Measurements from ENCODE around the gene MACROD2.
"Not testable (repeated sequence)": the region's sequence is repeated elsewhere in the genome, so short reads cannot be mapped to it uniquely, and the experiment has no call there.

The MACROD2 gene

DNA sequence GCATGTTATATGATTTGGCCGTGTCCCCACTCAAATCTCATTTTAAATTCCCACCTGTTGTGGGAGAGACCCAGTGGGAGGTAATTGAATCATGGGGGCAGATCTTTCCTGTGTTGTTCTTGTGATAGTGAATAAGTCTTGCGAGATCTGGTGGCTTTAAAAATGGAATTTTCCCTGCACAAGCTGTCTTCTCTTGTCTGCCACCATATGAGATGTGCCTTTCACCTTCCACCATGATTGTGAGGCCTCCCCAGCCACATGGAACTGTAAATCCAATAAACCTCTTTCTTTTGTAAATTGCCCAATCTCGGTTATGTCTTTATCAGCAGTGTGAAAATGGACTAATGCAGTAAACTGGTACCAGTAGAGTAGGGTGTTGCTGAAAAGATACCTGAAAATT lies 986.2 kb downstream of the MACROD2 start:
- DNase-seq = not testable (repeated sequence)

DNA sequence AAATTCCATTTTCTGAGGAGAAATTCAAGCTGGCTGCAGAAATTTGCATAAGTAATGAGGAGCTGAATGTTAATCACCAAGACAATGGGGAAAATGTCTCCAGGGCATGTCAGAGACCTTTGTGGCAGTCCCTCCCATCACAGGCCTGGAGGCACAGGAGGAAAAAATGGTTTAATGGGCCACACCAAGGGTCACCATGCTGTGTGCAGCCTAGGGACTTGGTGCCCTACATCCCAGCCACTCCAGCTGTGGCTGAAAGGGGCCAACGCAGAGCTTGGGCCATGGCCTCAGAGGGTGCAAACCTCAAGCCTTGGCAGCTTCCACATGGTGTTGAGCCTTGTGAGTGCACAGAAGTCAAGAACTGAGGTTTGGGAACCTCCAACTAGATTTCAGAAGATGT lies 987.0 kb downstream of the MACROD2 start:
- not testable (repeated sequence) for DNase-seq

DNA sequence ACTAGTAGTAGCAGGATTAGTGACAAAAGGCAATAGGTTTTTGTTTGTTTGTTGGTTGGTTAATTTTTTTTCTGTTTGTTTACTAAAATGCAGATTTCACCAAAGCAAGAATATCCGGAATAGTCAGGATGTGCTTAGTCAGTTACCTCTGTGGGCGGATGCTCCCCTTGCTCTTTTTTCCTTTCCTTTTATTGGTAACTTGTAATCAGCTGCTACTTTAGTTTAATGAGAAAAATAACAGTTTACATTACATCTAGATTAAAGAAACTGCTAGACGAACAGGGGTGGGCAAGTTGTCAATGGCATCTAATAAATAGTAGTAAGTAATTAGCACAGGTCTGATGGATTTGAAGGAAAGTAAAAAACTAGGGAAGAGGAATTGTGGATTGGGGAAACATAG lies 989.0 kb downstream of the MACROD2 start:
- DNase-seq = no peak

DNA sequence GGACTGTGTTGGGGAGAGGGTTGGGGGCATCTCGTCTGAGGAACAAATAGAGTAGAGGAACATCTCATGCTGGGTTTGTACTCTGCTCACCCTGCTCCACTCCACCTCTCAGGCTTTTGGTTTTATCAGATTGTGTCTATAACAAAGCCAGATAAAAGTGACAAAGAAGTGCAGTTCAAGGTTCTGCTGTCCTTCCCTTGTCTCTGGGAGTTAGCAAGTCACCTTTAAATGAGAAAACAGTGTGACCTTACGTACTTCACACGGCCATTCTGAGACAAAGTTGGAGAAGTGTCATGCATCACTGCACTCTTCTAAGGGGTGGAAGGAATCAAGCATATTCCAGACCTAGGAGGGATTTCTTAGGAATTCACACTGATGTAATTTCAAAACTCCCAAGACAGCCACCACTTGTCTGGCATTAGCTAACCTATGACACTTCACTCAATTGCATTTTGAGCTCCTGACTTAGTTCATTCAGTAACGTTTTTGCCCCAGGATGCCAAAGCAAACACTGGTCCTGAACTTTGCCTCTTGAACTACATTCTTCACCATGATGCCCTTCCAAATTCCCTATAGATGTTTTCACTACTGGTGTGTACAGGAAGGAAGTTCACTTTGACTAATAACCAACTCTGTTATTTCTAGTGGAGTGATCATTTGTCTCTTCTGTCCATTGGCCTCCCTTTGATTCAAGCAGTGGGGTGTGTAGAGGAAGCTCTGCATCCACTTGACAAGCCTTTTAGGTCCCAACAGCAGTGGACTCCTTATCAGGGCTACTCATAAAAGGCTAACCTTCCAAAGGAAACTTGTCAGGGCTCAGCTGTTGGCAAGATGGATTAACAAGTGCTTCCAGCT lies 989.7 kb downstream of the MACROD2 start:
- DNase-seq = no peak

DNA sequence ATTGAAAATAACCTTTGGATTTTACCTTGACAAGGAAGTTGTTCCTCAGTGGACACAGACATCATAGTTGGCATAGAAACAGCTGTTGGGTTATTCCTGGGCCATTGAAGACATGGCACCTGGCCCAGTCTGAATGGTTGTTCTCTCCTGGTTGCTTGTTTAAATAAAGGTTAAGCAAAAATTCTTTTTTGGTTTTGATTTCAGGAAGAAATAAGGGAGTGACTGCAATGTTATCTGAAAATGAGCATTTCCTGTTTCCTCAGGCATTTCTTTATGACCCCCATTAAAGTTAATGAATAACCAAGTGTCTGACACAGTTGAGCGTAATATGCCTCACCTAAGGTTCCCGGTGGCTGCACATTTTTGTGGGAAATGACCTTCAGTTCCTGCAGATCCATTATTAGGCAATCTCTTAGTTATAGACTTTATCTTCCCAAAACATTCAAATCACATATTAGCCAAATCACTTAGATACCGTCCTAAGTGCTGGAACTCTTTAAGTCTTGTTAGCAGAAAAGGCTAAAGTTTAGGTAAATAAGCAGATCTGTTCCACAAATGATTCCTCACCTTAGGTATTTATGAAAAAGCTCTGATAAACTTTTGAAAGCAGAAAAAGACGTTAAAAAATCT lies 990.8 kb downstream of the MACROD2 start:
- no peak for DNase-seq

DNA sequence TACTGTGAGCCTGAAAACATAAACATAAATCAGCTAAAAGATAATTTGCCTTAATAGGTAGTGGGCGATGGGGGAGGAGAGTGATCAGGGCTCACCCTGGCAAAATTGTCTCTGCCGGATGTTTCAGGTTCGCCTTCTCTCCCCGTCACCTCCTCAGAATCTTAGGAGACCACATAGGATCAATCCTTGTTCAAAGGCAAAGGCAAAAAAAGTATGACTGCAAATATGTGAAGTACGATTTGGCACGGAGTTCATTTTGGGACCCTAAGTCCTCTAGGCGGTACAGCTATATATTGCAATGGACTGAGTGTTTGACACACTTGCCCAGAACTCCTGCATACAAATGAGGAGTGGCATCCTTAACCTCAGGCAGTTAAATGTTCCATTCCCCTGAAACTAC lies 991.3 kb downstream of the MACROD2 start:
- no peak for DNase-seq

DNA sequence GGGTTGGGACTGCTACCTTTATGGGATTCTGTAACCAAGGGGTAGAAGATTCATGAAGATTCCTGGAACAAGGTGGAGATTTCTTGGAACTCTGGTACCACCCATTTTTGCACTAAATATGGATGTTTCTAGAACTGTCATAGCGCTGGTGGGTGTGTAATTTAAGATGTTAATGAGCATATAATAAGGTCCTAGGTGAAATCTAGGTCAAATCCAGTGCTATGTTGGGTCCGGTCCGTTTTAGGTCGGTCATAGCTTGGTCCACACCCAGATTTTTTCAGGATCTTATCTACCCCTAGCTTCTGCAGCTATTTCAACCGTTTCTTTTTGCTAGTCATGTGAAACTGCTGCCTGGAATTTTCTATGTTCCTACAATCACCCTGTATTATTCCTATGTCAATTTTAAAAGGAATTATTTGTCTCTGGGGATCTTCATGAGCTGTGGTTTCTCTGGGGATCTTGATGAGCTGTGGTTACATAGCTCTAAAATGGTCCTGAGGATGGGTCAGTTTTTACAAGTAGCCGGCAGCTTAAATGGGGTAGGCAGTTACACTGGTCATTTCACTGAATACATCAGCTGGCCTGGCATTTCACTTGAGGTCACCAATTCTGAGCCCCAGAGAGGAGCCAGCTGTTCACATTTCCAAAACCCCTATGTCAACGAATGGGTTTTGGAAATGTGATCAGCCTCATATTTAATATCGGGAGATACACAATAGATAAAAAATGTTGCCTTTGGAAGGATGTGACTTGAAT lies 994.4 kb downstream of the MACROD2 start:
- no peak for DNase-seq

DNA sequence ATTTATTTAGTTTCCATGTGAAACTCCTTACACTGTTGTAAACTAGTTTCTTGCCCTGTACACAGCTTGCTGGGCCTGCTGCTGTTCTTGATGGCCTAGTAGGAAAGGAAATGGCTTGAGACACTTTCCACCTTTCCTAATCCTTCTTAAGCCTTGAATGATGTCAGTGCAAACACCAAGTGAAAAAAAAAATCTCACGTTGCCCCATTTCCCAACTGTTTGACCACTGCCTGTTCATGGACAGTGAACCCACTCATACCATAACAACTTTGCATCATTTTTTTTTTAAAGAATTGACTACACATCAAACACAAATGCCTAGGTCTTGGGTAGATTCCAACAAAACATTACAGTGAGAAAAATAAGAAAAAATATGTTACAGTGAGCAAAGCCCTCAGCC lies 995.7 kb downstream of the MACROD2 start:
- no peak for DNase-seq

DNA sequence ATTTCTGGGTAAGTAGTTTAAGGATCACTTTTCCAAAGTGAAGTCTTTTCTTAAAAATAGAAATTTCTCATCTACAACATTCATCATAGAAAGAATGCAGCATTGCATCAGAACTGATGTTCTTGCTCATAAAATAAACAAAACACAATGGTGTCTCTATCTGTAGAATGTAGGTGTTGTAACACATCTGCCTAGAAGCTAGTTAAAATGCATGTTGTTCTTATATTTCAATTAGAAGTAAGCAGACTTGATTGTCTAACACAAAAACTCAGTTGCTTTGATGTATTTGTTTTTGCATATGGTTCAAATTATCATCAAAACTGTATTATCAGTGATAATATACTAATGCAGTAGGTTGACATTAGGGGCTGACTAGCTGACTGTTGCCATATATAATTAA lies 996.8 kb downstream of the MACROD2 start:
- DNase-seq = no peak

DNA sequence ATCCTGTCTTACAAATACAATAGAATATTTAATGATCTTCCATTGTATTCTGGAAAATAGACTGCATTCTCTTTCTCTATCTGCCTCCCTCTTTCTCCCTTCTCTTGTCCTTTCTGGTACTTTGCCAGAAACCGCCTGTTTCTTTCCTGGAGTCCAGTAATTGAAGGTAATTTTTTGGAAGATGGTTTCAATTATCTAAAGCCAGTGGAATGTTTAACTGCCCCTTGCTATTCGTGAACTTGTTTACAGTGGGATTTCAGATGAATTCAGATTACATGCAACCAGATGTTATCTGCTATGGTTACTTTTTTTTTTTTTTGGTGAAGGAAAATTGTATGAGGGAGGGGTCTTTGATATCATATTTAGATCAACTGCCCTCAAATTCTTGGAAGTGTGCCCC lies 997.6 kb downstream of the MACROD2 start:
- no peak for DNase-seq

DNA sequence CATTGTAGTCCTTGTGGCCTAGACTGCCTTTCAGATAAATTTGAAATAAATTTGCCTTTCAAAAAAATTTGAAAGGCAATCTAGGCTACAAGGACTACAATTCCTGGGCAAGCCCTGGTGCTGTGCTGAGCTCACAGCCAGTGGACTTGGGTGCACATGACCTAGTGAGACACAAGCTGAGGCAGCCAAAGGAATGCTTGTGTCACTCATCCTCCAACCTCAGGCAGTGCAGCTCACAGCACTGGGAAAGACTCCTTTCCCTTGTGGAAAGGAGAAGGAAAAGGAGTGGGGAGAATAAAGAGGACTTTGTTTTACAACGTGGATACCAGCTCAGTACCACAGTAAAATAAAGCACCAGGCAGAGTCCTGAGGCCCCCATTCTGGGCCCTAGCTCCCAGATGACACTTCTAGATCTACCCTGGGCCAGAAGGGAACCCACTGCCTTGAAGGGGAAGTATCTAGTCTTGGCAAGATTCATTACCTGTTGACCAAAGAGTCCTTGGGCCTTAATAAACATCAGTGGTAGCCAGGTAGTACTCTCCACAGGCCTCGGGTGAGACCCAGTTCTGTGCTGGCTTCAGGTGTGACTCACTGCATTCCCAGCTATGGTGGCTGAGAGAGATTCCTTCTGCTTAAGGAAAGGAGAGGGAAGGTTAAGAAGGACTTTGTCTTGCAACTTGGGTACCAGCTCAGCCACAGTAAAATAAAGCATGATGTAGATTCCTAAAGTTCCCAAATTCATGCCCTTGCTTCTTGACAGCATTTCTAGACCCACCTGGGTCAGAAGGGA lies 1001.8 kb downstream of the MACROD2 start:
- DNase-seq = no peak

DNA sequence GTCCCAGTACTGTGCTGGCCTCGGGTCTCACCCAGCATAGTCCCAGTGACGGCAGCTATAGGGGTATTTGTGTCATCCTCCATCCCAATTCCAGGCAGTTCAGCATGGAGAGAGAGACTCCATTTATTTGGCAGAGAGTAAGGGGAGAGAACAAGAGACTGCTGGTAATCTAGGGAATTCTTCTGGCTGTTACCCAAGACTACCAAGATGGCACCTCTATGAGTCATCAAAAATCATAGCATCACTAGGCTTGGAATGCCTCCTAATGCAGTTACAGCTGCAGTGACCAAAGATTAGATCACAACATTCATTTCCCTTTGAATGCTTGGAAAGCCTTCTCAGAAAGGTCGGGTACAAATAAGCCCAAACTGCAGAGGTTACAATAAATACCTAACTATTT lies 1002.5 kb downstream of the MACROD2 start:
- no peak for DNase-seq

DNA sequence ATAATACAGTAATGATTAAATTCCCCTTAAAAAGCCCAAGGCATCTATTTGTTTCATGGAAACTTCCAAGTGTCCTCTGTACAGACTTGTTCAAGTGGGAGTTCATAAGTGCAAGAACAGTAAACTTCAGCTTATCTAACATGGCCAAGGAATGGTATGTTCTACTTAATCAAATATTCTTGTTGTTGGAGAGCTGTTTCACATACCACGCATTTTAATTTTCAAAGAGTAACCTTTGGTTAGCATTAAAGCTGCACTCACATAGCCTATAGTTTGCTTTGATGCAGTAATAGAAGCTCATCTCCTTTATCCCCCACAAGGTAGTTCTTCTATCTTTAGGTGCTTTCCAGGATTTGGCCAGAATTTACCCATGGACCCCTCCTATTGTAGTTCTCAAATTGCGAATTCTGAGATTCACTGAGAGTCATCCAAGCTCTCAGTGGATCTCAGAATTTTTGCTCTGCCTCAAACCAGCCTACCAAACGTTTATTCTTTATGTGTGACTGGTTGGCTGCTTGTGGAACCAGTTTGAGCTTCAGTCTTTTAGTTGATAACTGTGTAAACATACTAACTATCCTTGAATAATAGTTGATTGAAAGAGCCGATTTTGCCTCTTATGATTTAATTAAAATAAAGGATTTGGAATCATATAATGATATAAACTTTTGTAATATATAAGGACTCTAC lies 1010.1 kb downstream of the MACROD2 start:
- DNase-seq = no peak

DNA sequence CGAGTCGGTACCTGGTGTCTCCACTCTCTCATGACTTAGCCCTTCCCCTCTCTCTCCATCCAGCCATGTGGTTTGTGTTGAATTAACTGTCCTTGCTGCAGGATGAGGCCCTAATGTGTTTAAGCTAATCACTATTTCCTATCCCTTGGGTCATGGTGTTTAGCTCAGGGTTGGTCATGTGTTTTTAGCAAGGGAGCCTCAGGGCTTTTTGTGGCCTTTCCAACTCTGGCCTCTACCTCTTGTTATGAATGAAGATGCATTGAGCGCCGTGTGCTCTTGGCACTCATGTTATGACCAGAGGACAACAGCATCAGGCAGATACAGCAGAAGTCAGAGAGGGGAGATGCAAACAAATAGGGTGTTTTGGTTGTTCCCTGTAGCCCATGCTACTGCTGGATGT lies 1016.3 kb downstream of the MACROD2 start:
- no peak for DNase-seq

DNA sequence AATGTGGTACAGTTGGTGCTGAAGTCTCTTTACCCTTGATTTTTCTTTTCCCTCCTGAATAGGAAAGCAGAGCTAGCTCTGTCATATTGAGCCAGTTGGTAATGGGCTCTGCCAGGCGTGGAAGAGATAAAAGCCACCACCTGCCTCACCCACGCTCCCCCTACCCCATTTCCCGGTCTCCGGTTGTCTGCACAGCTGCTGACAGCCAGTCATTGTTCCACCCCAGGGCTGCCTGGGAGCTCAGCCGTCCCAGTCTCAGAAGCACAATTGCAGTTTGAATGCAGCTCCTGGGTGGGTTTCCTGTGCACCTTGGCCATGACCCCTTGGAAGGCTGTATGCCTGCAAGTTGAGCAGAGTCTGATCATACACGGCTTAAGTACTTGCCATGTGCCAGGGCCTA lies 1017.2 kb downstream of the MACROD2 start:
- no peak for DNase-seq

DNA sequence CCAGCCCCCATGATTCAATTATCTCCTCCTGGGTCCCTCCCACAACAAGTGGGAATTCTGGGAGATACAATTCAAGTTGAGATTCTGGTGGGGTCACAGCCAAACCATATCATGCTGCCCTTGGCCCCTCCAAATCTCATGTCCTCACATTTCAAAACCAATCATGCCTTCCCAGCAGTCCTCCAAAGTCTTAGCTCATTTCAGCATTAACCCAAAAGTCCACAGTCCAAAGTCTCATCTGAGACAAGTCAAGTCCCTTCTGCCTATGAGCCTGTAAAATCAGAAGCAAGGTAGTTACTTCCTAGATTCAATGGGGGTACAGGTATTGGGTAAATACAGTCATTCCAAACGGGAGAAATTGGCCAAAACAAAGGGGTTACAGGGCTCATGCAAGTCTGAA lies 1021.6 kb downstream of the MACROD2 start:
- DNase-seq = not testable (repeated sequence)

DNA sequence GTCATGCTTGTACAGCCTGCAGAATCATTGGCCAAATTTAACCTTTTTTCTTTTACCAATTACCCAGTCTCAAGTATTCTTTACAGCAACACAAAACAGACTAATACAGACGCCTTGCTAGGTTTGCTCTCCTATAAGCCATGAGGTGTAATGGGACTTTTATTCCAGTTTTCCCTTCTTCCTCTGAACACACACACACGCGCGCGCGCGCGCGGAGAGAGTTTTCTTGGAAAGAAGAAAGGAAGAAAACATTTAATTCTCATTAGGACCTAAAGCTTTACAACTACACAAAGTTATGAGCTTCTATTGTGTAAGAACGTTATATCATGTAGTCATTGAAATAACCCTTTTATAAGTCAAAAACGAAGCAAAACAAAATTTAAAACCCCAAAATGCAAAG lies 1023.6 kb downstream of the MACROD2 start:
- DNase-seq = no peak

DNA sequence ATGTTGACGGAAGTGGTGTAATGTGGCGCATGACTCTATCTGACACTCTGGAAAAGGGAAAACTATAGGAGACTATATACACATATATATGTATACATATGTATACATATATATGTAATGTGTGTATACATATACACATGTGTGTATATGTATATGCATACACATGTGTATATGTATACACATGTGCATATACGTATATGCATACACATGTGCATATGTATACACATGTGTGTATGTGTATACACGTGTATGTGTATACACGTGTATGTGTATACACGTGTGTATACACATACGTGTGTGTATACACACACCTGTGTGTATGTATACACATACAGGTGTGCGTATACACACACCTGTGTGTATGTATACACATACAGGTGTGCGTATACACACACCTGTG lies 1025.5 kb downstream of the MACROD2 start:
- no peak for DNase-seq

DNA sequence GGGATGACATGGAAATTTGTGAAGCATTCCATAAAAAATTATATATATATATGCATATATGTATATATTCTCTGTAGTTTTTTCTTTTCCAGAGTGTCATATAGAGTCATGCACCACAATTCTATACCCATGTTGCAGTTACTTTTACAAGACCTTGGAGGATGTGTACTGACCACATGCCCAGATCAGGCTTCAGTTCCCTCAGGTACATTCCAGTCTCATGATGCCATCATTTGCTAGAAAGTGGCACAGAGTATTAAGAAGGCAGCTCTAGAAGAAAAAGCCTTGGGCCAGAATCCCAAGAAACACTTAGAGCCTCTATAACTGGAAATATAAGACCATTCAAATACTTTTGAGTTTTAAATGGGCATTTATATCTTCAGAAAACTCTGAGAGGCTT lies 1027.6 kb downstream of the MACROD2 start:
- DNase-seq = no peak

DNA sequence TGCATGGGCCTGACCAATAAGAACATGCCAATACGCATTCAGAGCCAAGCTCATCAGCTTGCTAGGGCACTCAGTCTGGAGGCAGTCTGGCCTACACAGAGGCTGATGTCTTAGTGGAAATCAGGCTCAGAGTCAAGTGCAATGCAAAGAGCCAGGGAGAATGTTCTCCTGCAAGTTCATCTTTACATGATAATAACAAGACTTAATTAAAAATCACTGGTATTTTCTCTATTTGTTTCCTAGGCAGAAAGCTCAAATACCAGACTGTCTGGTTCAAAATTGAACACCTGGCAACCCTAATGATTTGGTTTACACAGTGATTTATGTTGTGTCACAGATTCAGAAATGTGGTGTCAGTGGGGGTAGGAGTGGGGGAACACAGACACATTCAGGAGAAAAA lies 1031.4 kb downstream of the MACROD2 start:
- DNase-seq = no peak

DNA sequence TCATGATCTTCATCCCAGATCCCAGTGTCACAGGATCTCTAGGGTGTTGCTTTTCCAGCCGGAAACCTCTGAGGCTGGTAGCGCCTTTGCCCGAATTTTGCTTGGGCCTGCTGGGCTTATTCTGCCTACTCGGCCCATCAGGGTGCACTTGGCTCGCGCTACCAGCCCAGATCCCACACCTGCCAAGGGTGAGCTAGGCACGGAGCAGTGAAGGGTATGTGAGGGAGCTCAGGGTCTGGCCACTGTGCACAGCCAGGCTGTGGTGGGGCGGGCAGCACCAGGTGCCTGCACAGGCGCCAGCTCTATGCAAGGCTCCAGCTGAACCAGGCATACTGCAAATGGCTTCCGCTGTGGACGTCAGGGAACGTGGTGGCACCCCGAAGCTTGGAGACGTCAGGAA lies 1035.5 kb downstream of the MACROD2 start:
- DNase-seq = no peak

DNA sequence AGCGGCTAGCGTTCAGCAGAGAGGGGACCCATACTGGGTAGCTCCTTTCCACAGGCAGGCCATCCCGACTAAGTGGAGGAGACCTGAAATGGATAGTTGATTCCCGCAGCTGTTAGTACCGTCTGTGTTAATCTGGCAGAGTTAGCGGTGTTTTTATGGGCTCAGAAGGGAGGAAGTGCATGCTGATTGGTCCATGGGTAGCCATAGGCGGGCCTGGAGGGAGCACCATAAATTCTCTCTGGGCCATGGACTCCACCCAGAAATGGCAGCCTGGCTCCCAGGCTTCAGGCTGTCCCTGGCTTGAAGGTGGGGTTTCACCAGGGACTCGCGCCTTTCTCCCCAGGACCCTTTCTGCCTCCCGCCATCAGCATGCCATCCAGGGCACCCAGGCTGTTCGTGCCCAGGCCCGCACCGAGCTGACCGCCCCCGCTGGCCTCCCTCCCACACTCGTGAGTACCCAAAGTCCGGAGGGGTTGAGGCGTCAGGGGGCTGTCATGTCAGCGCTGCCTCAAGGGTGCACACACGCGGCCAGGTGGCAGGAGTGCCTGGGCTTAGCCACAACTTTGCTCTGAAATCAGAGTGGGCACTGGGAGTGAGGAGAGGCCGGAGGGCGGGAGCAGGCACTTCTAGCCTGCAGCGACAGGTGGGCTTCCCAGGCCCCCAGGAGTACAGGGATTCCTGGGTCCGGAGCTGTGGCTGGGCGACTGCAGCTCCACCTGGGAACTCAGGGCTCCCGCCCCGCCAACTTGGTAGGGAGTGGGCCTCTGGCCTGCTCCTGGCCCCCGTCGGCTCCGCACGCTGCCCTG lies 1036.4 kb downstream of the MACROD2 start:
- no peak for DNase-seq

Measured in HCEC 1CT (cell line).